HG02938 (cell line): ENCODE results near the gene CPTP.

ENCODE experiments used
- ATAC-seq: cut with Tn5 transposase; IDR thresholded peaks from one replicate; pipeline ENCODE4 v1.9.1; 2021; ENCODE audit warnings: mild to moderate bottlenecking, moderate library complexity; ENCODE audit not compliant: unreplicated experiment

The CPTP gene

DNA sequence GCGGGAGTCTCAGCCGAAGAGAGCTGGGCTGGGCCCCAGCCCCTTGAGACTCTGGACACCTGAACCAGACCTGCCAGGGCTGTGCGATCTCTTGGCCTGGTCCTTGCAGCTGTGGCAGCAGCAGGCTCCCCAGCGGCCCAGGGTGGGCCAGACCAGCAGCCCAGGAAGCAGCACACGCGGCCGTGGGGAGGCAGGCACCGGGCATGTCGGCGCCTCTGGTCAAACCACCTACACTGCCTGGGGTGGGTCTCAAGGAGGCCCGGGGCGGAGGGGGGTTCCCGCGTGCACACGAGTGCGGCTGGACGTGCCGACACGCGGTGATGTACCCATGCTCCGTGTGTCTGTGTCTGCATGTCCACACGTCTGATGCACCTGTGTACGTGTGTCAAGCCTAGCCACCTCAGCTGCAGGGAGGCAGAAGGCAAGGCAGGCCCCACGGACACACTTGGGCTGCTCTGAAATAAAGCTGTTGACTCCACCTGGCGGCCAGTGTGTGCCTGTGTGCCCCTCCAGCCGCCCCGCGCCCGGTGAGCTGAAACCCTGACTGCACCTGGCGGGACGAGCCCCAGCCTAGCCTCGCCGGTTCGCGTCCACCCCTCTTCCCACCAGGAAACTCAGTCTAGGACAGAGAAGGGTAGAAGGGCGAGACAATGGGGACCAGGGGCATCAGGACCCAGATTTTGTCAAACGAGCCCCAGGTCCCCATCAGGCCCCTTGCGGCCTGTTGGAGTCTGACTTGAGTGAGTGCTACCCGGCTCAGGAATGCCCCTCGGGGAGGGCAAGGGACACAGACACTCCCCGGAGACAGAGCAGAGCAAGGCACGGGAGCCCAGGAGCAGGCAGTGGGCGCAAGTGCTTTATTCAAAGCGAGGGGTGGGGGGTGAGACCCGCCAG, 32.8 kb upstream of the CPTP start:
- no peak for ATAC-seq

DNA sequence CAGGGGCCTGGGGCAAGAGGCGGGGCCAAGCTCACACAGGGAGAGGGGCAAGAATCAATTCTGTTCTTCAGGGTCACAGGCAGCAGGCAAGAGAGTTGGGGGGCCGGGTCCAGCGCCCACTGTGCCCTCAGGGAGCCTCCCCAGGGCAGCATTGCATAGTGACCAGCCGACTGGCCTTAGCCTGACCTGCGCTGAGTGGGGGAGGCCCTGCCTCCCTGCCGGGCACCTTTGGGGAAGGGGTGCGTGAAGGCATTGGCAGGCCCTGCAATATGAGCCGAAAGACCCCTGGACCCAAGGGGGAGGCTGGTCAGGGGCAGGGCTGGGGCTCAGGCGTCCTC, 32.2 kb upstream of the CPTP start:
- ATAC-seq, result no peak

DNA sequence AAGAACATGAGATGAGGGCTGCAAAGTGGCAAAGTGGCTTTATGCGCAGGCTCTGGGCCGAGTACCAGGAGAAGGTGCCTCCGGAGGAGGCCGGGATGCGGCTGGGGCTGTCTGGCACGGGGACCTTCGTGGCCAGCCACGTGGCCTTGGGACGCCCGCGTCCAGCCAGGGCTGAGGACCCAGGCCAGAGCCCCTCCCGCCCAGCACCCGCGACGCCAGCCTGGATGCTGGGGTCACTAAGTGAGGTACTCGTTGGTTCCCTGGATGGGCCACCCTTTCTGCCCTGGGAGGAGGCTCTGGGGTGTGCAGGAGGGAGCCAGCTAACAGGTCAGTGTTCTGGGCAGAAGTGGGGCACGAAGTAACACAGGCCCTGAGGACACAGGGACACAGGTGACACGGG, 31.8 kb upstream of the CPTP start:
- ATAC-seq, result no peak

DNA sequence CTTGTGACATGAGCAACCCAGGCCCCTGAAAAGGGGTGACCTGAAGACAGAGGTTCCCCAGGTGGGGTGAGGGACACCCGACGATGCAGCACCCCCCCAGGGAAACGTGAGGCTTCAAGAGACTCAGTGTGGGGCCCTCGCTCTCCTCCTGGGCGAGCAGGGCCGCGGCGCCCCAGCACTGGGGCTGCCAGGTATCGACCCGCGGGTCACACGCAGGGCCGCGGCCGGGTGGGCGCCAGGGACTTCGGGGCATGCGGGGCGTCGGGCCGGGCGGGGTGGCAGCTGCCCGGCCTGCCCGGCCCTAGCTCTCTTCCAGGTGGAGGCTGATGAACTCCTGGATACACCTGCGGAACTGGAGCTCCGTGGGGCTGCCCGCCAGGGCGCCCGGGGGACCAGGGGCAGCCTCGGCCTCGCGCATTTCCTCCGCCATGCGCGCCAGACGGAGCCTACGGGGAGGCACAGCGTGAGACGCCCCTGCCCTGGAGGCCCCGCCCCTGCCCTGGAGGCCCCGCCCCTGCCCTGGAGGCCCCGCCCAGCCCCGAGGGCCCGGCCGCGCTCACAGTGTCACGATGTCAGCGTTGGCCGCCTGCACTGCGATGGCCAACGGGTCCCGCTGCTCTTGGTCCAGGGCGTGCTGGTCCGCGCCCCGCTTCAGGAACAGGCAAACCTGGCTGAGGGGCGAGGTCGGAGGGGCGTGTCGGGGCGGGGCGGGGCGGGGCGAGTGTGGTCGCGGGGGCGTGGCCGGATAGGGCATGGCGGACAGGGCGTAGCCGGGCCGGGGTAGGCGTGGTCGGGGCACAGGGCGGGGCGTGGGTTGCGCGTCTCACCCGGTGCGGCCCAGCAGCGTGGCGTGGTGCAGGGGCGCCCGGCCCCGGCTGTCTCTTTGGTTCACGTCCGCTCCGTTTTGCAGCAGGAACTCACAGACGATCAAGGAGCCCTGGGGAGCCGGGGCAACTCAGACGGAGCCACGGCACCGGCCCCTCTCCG, 31.0 kb upstream of the CPTP start:
- no peak for ATAC-seq

DNA sequence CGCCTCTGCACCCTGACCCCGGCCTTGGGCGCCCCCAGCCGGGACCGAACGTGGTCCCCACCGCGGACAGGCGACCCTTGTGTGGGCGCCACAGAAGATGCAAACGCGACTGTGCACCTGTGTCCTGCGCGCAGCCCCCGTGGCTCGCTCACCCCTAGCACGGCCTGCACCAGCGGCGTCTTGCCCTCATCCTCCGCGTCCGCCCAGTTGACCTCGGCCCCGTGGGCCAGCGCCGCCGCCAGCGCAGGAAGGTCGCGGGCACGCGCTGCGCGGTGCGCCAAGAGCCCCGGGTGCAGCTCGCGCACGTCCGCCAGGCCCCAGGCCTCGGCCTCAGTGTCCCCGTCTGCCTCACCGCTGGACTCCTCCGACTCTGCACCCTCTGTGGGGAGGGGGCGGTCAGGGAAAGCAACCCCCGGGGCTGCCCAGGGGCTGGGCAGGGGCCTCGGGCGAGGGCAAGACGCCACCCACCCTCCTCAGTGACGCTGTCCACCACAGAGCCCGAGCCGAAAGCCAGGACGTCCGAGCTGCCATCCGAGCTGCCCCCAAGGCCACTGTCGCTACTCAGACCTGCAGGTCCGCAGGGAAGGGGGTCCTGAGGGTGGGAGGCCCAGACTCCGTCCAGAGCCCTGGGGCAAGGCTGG, 30.2 kb upstream of the CPTP start:
- no peak for ATAC-seq

DNA sequence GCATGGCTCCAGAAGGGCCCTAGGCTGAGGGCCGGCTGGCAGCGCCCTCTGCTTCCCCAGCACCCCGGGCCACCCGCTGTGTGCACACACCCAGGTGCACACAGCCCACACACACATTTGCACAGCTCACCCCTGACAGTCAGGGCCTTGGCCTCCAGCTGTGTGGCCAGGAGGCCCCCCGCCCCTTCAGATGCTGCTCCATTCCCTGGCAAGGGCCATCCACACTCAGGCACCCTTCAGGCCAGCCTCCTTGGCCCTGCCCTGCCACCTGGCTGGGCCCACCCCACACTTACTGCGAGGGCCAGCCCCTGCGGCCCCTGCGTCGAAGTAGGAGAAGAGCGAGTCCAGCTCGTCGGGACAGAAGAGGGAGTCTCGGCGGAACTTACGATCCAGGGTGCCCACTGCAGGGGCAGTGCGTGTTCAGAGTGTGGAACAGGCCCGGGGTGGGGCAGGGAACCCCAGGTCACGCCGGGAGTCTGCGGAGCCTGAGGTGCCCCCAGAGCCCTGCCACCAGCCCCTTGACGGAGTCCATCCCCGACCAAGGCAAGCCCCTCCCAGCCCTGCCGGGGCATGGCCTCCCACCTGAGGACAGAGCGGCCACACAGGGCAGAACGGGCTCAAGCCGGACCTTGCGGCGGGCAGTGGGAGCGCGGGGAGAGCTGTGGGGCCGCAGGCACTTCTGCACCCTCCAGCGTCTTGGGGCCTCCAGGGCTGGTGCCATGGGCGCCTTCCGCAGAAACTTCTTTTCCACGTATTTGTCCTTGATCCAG, 29.3 kb upstream of the CPTP start:
- no peak for ATAC-seq

DNA sequence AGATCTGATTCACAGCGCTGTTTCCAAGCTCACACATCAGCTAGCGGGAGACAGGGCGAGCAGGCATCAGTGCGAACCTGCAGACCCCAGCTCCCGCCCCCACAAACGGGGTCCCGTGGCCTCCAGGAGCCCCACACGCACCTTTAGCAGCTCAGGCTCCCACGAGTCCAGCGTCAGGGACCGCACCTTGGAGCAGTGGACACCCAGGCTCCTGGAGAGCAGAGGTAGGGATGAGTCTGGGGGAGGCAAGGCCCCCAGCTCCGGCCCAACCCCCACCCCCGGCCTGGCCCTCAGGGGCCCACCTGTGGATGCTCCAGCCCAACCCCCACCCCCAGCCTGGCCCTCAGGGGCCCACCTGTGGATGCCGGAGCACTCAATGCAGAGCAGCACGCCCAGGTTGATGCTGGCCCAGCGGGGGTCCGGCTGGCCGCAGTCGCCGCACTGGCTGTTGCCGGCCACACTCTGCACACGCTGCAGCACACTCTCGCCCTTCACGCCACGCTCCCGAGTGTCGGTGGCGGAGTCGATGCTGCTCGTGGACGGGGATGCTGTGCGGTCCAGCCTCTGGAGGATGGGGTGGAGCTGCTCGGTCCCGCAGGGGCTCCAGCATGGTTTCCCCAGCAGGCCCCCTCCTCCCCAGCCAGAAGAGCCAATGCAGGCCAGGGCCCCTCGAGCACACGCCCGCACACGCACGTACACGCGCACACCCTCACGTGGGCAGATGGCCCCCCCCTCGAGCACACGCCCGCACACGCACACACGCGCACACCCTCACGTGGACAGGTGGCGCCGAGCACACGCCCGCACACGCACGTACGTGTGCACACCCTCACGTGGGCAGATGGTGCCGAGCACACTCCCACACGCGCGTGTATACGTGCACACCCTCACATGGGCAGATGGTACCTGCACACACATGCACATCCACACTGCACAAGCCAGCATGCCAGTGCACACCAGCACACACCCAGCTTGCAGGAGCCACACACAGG, 28.2 kb upstream of the CPTP start:
- no peak for ATAC-seq

DNA sequence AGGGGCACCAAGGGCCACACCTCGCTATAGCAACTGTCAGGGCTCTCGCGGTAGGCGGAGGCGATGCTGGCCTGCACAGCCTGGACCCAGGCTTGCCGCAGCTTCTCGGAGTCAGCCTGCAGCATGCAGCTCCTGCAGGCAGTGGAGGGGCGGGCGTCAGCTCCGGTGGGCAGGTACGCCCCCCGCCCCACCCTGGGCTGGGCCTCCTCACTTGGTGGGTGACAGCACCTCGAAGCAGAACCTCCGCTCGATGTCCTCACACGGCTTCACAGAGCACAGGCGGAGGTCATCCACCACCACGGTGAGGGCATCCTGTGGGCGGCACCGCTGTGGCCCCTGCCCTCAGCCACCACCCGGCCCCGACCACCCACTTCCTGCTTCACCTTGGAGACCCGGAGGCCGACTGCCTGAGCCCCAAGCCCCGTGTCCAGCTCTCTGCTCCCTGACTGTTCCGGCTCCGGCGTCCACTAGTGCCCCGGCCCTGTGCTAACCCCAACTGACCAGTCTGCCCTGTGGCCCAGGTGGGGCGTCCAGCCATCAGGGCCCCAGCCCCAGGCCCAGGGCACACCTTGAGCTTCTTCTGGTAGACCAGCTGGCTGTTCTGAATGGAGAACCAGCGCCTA, 26.7 kb upstream of the CPTP start:
- ATAC-seq, result no peak

DNA sequence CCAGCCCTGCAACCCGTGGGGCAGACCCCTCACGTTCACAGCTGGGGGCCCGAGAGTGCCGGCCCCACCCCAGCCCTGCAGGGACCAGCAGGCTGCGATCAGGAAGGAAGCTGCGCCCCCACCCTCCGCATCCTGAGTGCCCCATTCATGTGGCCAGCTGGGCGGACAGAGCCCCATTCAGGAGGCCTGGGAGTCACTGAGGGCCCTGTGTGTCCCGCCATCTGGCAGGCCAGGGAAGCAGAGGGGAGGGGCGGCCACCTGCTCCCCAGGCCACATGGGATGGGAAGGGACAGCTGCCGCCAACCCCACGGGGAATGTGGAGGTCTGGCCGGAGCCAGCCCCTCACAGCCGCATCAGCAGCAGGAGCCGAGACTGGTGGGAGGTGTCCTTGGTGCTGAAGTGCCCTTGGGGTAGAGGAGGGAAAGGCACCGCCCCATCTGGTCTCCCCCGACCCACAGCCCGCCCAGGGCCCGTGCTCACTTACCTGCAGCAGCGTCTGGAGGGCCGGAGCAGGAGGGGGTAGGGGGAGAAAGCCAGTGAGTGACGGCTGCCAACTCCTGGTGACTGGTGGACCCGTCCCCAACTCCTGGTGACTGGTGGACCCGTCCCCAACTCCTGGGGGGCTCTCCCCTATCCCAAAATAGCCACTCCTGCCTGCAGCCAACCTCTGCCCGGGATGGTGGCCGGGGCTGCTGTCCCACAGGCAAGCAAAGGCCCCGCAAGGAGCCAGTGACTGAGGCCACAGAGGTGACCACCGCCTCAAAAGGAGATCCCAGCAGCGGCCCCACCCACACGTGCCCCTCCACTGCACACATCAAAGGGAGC, 25.5 kb upstream of the CPTP start:
- no peak for ATAC-seq

DNA sequence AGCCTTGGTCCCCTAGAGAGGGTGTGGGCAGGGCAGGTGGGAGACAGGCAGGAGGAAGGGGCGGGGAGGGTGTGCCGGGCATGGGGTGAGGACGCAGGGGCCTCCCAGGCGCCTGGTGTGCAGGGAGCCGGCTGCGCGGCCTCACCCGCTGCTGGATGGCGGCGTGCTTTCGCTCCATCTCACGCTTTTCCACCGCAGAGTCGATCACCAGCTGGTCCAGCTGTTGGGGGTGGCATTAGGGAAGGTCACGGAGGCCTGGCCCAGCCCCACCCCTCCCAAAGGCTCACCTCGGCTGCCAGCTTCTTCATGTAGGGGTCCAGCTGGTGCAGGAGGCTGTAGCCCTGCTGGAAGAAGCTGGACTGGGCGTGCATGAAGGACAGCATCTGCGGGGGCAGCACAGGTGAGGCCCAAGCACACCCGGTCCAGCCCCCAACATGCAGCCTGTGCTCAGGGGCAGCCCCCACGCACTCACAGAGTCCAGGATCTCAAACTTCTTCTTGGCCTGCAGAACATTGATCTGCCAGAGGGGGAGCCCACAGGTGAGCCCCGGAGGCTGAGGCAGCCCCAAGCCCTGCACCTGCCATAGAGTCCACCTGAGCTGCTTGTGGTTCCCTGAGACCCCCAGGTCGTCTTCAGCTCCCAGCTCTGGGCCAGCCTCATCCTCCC, 24.8 kb upstream of the CPTP start:
- ATAC-seq, result no peak

DNA sequence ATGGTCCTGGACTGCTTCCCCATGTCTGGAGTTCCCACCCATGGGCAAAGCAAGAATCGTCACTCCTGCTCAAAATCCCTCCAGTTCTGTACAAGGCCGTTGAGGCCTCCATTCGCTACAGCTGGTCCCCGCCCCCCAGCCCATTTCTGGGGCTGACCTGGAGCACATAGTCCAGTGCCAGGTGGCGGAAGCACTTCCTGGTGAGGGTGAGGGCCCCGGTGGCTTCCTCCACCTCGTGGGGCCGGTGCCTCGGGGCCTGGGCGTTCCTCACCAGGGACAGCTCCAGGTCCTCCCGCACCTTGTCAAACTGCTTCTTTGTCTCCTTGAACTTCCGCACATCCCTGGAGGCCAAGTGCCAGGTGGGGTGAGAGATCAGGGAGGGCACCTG, 24.3 kb upstream of the CPTP start:
- ATAC-seq, result no peak

DNA sequence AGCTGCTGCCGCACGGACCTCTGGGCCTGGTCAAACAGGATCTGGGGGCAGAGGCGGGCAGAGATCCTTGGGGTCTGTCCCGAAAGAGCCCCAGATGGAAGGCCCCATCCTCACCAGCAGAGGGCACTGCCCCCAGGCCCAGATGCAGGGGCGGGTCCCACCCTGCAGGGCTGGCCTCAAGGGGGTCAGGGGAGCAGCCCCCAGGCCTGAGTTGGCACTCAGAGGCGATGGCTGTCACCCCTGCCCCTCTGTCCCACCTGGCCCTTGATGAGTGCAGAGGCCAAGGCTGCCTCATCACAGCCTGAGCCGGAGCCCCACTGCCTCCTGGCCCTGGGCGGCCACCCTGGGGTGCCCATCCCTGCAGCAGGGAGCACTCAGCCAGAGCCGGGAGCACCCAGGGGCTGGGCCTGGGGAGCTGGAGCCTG, 22.6 kb upstream of the CPTP start:
- ATAC-seq, result no peak

DNA sequence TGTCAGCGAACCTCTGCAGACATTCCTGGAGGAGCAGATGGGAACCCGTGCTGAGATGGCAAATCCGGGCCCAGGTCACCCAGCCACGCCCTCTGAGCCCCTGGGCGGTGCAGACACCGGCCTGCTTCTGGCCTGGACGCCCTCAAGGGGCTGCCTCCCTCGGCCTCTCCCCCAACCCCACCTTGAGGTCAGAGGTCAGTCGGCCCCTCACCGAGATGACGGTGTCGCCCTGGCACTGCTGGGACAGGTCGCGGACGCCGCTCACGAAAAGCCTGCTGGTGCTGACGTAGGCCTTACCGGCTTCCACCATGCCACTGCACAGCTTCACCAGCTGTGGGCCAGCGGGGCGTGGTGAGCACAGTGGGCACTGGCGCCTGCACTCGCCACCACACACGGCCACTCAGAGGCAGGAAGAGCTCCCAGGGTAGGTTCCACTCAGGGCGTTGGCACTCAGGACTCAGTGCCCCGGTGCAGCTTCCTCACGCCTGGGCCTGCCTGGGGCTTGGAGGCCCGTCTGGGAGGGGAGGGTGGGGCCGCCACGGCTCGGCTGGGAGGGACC, 21.6 kb upstream of the CPTP start:
- ATAC-seq, result no peak

DNA sequence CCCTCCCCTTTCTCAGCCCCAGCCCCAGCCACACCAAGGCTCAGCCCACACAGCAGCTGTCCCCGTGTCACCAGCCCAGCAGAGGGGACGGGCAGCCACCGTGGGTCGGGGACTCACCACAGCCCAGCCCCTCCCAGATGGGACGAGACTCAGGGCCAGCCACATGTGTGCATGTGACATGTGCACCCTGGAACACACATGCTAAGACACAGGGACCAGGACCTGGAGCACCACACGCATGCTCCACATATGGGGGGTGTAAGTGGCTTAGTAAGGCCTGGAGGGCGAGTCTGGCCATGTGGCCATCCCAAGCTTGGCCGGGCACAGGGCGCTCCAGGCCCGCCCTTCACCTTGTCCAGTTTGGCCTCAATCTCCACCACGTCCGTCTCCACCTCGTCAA, 20.9 kb upstream of the CPTP start:
- no peak for ATAC-seq

DNA sequence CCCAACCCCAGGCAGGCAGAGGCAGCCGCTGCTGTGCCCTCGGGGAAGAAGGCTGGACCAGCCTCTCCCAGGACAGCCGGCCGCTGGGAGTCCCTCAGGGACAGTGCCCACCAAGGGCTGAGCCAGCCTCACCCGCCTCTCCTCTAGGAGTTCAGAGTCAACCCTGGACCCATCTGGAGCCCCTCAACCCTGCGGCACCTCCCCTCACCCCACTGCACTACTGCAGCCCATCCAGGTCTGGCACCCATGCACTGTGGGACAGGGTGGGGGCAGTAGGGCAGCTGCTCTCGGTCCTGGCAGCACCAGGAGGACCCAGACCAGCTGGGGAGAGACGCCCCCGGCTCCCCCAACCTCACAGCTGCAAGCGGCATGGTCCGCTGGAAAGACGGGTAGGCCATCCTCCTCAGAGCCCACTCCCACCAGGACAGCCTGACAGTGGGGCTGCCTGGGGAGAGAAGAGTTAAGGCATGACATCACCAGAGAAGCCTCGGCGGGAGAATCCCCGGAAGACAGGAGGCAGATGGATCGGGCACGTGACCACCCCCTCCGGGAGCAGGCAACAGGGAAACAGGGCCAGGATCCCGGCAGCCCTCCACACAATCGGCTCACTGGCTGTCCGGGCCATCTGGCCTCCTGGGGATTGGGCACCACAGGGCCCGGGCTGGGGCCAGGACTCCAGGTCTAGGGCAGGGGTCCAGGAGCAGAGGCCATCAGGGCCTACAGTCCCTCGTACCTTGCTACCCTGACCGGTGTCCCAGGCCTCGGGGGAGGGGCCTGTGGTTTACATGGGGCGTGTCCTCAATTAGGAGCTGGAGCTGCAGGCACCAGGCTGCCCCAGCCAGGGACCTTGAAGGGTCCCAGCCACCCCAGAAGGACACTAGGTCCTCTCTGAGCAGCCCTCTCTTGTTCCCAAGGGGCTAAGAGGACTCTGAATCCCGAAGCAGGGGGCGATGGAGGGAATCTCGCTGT, 20.0 kb upstream of the CPTP start:
- ATAC-seq, result no peak
